SK-N-SH treated with all-trans-retinoic acid at 6 μM for 48 hours (cell line): ENCODE measurements around the gene PHF21B.

ENCODE experiments used
- ARNTL ChIP-seq: fragments of 450-650 bp; formaldehyde crosslinking; IDR thresholded peaks from 2 replicates; pipeline ENCODE4 v1.5.0; 2020; ENCODE audit warnings: low read depth, mild to moderate bottlenecking, moderate library complexity, borderline replicate concordance
- BACH2 ChIP-seq: fragments of 250-450 bp; sonication (Bioruptor Pico); IDR thresholded peaks from 2 replicates; pipeline ENCODE4 v1.9.0; 2021; ENCODE audit warnings: mild to moderate bottlenecking, borderline replicate concordance
- CREB5 ChIP-seq: fragments of 250-450 bp; sonication (Bioruptor Pico); IDR thresholded peaks from 2 replicates; pipeline ENCODE4 v1.5.1; 2020; ENCODE audit warnings: low read depth, mild to moderate bottlenecking, moderate library complexity
- CSRNP3 ChIP-seq: fragments of 250-450 bp; sonication (Bioruptor Pico); IDR thresholded peaks from 2 replicates; pipeline ENCODE4 v1.5.1; 2021; ENCODE audit warnings: mild to moderate bottlenecking, moderate library complexity
- ESRRG ChIP-seq: fragments of 250-450 bp; sonication (Bioruptor Pico); IDR thresholded peaks from 2 replicates; pipeline ENCODE4 v1.6.1; 2021; ENCODE audit warnings: mild to moderate bottlenecking
- ISL1 ChIP-seq: fragments of 250-450 bp; sonication (Bioruptor Pico); IDR thresholded peaks from 2 replicates; pipeline ENCODE4 v2.1.2; 2022; ENCODE audit warnings: mild to moderate bottlenecking, moderate library complexity
- PATZ1 ChIP-seq: fragments of 250-450 bp; sonication (Bioruptor Pico); IDR thresholded peaks from 2 replicates; pipeline ENCODE4 v1.8.0; 2020; ENCODE audit warnings: mild to moderate bottlenecking, moderate library complexity, borderline replicate concordance
- POU6F1 ChIP-seq: fragments of 250-450 bp; sonication (Bioruptor Pico); IDR thresholded peaks from 2 replicates; pipeline ENCODE4 v1.8.0; 2021; ENCODE audit warnings: low read depth, mild to moderate bottlenecking, moderate library complexity, borderline replicate concordance
- PPARA ChIP-seq: fragments of 250-450 bp; sonication (Bioruptor Pico); IDR thresholded peaks from 2 replicates; pipeline ENCODE4 v1.5.0; 2020; ENCODE audit warnings: mild to moderate bottlenecking, borderline replicate concordance
- SNAI2 ChIP-seq: fragments of 250-450 bp; sonication (Bioruptor Pico); IDR thresholded peaks from 2 replicates; pipeline ENCODE4 v1.5.0; 2020; ENCODE audit warnings: mild to moderate bottlenecking, moderate library complexity
- TOX ChIP-seq: fragments of 250-450 bp; sonication (Bioruptor Pico); IDR thresholded peaks from 2 replicates; pipeline ENCODE4 v1.8.0; 2021; ENCODE audit warnings: mild to moderate bottlenecking, moderate library complexity, borderline replicate concordance
- ZC3H10 ChIP-seq: fragments of 250-450 bp; sonication (Bioruptor Pico); IDR thresholded peaks from 2 replicates; pipeline ENCODE4 v1.5.1; 2021; ENCODE audit warnings: mild to moderate bottlenecking, moderate library complexity
- ZFP30 ChIP-seq: fragments of 450-650 bp; formaldehyde crosslinking; IDR thresholded peaks from 2 replicates; pipeline ENCODE4 v1.5.0; 2022; ENCODE audit warnings: mild to moderate bottlenecking, moderate library complexity
- ZNF565 ChIP-seq: fragments of 450-650 bp; formaldehyde crosslinking; conservative IDR thresholded peaks from 2 replicates; pipeline ENCODE4 v1.5.0; 2020; ENCODE audit warnings: low read depth, mild to moderate bottlenecking, moderate library complexity

GRCh38 chr22:44936201-44936600 is 73.6 kb downstream of the PHF21B start:
- no peak for TF ChIP-seq CREB5 (CRISPR knock-in tag)
- TF ChIP-seq PATZ1 (CRISPR knock-in tag) = no peak
- TF ChIP-seq SNAI2 (CRISPR knock-in tag) = no peak
- no peak for TF ChIP-seq ISL1
- no peak for TF ChIP-seq PPARA
- TF ChIP-seq ESRRG = no peak
- no peak for TF ChIP-seq TOX (CRISPR knock-in tag)
- TF ChIP-seq ZFP30 (CRISPR knock-in tag) = no peak
- no peak for TF ChIP-seq CSRNP3
- no peak for TF ChIP-seq BACH2 (CRISPR knock-in tag)
- TF ChIP-seq ZNF565 (CRISPR knock-in tag) = no peak
- no peak for TF ChIP-seq ARNTL (CRISPR knock-in tag)
- no peak for TF ChIP-seq ZC3H10 (CRISPR knock-in tag)
- TF ChIP-seq POU6F1 (CRISPR knock-in tag) = no peak
